AG08396 (cell line): ENCODE measurements around the gene SPATA24.
"Not testable (repeated sequence)": the region's sequence is repeated elsewhere in the genome, so short reads cannot be mapped to it uniquely, and the experiment has no call there.

ENCODE experiments used
- DNase-seq: peaks from one replicate; pipeline ENCODE4 v3.0.0; 2012; ENCODE audit warnings: low spot score, mixed read lengths

Gene SPATA24

GRCh38 chr5:139383275-139383992 is 20.5 kb downstream of the SPATA24 start, which contains the start of gene SLC23A1:
SLC23A1 (minus strand) TSS chr5:139383297; CDS start chr5:139383253, 44 bp downstream.
- DNase-seq, result peak; percentile 42

DNA sequence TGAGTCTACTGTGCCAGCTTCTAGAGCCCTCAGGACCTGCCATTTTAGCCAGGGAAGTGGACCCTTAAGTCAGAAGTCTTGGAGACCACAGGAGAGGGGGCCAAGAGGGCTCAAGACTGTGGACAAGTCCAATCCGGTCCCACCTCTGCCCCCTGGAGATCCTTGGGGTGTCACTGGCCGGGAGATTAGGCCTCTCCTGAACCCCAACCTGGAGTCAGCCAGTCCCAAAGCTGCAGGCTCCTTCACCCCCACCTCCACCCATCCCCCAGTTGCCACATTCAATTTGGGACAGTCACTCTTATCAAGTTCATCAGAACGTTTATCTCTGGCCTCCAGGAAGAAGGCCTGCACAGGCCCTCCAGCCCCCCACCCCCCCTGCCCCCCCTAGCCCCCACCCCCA is 21.1 kb downstream of the SPATA24 start:
- DNase-seq, result no peak

DNA sequence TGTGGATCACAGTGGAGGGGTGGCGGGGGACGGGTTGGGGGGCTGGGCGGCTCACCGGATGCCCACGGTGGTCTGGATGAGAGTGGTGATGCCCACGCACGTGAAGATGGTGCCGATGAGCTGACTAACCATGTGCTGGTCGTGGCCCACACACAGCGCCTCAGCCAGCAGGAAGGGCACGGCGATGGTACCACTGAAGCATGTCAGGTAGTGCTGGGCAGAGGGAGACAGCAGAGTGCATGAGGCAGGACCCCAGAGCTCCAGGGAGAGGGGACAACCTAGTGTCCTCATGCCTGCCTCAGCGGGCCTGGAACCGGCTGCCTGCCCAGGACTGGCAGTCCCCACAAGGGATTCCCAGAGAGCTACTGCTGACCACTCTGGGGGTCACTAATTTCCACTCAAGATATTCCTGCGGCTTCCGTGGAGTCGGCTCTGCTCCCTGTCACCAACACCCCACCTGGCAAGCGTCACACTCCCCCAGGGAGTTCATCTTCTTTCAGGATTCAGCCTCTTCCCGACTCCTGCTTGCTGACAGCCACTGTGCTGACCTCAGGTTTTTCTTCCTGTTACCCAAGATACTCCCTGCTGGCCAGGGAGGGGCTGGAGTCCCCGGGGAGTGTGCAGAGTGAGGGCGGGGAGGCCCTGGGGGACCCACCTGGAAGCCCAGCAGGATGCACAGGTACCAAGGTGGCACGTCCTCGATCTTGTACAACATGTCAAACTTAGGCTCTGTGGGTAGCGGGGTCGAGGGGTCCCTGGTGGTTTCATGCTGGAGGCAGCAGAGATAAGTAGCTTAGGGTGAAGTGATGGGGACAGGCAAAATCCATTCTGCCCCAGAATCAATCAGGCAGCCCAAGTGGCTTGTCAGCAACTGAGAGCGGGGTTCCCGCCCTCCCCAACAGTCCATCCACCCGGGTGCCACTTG is 21.8 kb downstream of the SPATA24 start:
- DNase-seq, result no peak

- DNase-seq, result no peak
These were observed 24.1 kb downstream of the SPATA24 start for GRCh38 chr5:139379626-139380449.

GRCh38 chr5:139378941-139379361 is 24.9 kb downstream of the SPATA24 start:
- DNase-seq, result no peak

GRCh38 chr5:139378101-139378825 is 25.6 kb downstream of the SPATA24 start:
- DNase-seq, result no peak

GRCh38 chr5:139377226-139377625 is 26.7 kb downstream of the SPATA24 start:
- DNase-seq, result no peak

DNA sequence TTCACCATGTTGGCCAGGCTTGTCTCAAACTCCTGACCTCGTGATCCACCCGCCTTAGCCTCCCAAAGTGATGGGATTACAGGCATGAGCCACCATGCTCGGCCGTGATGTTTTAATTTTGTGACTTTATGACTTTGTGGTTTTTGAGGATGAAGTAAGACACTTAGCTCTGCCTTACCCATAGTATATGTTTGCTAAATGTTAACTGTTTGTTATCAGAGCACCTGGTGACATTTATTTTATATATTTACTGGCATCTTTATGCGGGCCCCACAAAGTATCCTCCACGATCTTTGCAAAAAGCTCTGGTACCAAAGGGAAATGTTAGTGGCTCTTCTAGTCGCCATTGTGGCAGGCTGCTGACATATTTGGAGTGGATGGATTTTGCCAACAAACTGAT is 27.5 kb downstream of the SPATA24 start:
- no peak for DNase-seq

DNA sequence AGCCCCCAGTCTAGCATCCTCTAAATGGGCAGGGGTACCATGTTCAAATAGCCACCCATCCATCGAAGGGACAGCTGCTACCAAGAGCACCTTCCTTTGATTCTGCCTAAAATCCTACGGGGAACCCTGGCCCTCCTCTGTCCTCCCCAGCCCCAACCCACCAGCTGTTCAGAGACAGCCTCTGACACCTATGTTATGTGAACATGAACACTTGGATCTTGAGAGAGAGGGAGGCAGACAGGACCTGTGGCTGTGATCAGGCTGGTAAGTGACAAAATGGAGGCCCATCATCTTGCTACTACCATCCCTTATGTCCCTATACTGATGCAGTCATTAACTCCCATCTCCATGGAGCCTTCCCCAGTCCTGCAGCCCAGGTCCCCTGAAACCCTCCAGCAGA is 29.0 kb downstream of the SPATA24 start:
- DNase-seq, result no peak

DNA sequence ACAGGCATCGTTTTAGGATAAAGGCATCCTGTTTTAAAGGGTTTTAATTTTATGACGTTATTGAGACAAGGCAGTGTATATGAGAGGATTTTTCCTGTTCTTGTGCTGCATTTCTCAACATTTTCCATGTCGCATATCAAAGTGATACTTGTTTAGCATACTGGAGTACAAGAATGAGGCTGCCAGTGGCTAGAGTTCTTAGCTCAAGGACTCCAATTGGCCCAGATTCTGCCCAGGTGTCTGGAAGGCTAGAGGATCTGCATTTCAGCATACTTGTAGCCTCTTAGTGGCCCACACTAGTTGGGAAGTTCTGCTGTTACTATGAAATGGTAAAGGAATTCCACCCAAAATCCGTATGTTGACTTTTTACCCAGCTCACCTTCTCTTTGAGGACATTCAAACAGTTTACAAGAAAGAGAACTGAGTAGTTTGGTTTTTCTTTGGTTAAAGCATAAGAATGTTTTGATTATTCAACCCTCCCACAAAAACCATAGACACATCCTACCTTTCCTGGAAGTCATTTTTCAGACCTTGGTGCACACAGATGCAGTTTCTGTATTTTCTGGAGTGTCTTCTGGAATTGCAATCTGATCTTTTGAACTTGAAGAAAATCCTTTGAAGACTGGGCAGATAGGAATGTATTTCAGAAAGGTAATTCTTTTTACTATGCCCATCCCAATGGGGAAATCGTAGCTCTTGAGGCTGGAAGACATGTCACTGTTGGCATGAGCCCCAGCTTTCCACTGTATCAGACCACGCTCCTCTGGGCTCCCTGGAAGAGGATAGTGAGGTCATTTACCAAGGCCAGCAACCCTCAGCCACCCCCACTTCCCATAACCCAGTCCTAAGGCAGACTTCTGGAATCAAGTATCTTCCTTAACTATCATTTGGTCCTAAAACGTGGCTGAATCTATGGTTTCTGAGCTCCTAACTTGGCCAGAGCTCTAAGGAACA is 32.1 kb downstream of the SPATA24 start:
- no peak for DNase-seq

DNA sequence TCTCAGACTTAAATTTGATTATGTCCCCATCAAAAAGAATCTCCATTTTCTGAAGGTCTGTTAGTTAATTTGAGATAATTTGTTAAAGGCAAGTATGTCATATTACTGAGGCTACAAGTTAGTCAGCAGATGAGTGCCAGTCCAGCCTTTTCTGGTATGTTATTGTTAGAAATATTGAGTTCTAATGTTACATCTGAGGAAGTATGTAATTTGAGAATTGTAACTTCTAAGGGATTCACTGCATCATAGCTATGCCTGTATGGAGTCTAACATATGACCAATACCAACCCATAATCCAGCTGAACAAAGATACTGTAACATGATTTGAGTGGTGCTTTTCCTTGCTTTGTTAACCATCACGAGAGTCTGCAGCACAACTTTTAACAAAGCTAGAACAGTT is 34.7 kb downstream of the SPATA24 start:
- DNase-seq, result peak; percentile 31

DNA sequence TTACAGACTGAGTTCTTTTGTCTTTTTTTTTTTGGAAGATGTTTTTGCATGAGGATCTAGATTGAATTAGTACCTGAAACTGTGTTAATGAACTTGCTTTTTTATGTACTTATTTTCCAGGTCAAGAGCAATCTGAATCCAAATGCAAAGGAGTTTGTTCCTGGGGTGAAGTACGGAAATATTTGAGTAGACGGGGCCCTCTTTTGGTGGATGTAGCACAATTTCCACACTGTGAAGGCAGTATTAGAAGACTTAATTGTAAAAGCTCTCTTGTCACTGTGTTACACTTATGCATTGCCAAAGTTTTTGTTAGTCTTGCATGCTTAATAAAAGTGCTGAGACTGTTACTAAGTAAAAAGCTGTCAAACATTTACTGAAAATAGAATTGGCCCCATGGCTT is 35.3 kb downstream of the SPATA24 start:
- no peak for DNase-seq

- no peak for DNase-seq
These were observed 39.4 kb downstream of the SPATA24 start for GRCh38 chr5:139364466-139364865.

DNA sequence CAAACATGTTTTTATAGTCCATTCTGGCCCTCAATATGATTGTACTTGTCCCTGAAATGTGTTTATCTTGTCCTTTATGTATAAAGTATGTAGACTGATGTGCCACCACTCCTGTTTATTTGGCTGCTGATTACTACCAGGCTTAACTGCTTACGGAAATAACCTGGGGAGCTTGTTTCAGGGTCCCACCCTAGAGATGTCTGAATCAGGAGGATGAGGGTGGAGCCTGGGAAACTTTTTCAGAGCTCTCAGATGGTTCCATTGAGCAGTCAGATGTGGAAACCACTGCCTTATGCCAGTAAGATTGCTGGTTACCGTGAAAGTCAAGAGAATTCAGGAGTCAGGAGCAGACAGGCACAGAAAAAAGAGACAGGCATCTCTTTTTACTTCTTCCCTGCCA is 40.0 kb downstream of the SPATA24 start:
- no peak for DNase-seq

DNA sequence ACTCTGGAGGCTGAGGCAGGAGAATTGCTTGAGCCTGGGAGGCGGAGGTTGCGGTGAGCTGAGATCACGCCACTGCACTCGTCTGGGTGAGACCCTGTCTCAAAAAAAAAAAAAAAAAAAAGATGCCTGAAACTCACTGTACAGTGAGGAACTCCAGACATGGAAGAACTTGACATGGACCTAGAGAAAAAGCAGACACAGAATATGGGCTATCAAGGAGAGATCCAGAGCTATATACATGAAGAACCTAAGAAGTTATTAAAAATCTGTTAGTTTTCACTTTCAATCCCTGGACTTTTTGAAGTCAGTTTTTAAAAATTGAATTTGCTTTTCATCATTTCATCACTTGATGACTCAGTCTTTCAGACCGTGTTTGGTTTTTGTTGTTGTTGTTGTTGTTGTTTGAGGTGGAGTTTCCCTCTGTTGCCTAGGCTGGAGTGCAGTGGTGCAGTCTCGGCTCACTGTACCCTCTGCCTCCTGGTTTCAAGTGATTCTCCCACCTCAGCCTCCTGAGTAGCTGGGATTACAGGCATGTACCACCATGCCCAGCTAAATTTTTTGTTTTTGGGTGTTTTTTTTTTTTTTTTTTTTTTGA is 42.0 kb downstream of the SPATA24 start:
- no peak for DNase-seq

- DNase-seq, result no peak
These were observed 43.5 kb downstream of the SPATA24 start for GRCh38 chr5:139360384-139360783.

DNA sequence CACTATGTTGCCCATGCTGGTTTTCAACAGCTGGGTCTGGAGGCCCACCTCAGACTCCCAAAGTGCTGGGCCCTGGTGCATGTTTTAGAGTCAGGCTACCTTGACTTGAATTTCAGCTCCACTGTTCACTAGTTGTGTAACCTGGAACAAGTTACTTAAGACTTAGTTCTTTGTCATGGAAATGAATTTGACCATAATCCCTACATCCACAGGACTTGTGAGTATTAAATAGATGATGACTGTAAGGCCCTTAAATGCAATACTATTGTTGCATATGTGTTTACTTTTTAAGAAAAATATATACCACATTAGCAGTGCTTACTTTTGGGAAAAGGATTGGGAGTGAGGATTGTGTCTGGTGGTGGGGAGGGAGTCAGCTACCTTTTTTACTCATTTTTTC is 45.8 kb downstream of the SPATA24 start:
- DNase-seq, result no peak

DNA sequence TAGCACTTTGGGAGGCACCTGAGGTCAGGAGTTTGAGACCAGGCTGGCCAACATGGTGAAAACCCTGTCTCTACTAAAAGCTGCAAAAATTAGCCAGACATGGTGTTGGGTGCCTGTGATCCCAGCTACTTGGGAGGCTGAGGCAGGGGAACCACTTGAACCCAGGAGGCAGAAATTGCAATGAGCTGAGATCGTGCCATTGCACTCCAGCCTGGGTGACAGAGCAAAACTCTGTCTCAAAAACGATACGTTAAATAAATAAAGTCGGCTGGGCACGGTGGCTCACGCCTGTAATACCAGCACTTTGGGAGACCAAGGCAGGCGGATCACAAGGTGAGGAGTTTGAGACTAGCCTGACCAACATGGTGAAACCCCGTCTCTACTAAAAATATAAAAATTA is 48.0 kb downstream of the SPATA24 start:
- not testable (repeated sequence) for DNase-seq

DNA sequence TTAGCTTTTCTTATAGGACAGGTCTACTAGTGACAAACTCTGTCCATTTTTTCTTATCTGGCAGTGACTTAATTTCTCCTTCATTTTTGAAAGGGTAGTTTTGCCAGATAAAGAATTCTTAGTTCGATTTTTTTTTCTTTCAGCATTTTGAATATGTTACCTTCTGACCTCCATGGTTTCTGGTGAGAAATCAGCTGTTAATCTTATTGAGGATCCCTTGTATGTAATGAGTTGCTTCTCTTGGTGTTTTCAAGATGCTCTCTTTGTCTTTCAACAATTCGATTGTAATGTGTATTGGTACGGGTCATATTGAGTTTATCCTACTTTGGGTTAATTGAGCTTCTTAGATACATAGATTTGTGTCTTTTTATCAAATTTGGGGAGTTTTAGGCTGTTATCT is 49.7 kb downstream of the SPATA24 start:
- no peak for DNase-seq

GRCh38 chr5:139347863-139348262 is 56.0 kb downstream of the SPATA24 start:
- DNase-seq, result not testable (repeated sequence)
